Activated naive CD8-positive, alpha-beta T cell (primary cell): ENCODE results near the gene POLR2C.

Experiments
- H3K27ac Mint-ChIP-seq: one replicate; pipeline ENCODE4 v1.8.0; 2021; ENCODE audit warnings: mixed read lengths
- H3K27me3 Mint-ChIP-seq: one replicate; pipeline ENCODE4 v1.8.0; 2021; ENCODE audit warnings: mixed read lengths
- H3K36me3 Mint-ChIP-seq: one replicate; pipeline ENCODE4 v1.8.0; 2021; ENCODE audit warnings: mixed read lengths
- H3K4me1 Mint-ChIP-seq: one replicate; pipeline ENCODE4 v1.8.0; 2021; ENCODE audit warnings: low read depth, mixed read lengths
- H3K4me3 Mint-ChIP-seq: one replicate; pipeline ENCODE4 v1.8.0; 2021; ENCODE audit warnings: mild to moderate bottlenecking, mixed read lengths
- H3K9me3 Mint-ChIP-seq: one replicate; pipeline ENCODE4 v1.8.0; 2021; ENCODE audit warnings: low read depth, mixed read lengths

The POLR2C gene

GRCh38 chr16:57500578-57501111, 38.2 kb downstream of the POLR2C start:
- H3K36me3 Mint-ChIP-seq = no peaks in the 10 kb centered on the region
- H3K4me1 Mint-ChIP-seq = peaks cover 15% of the 10 kb centered on the region
- no peaks in the 10 kb centered on the region for H3K9me3 Mint-ChIP-seq
- peak overlapping the region; percentile 50 for H3K27ac Mint-ChIP-seq
- H3K4me3 Mint-ChIP-seq = no peak overlapping the region
- no peaks in the 10 kb centered on the region for H3K27me3 Mint-ChIP-seq

- Mint-ChIP-seq H3K9me3 (no peaks in the 10 kb centered on the region), H3K27me3 (no peaks in the 10 kb centered on the region), H3K36me3 (no peaks in the 10 kb centered on the region), H3K4me1 (peaks cover 15% of the 10 kb centered on the region), H3K4me3 (no peak overlapping the region), H3K27ac (peak overlapping the region; percentile 50)
Observed at GRCh38 chr16:57501492-57501891, 39.0 kb downstream of the POLR2C start.

DNA sequence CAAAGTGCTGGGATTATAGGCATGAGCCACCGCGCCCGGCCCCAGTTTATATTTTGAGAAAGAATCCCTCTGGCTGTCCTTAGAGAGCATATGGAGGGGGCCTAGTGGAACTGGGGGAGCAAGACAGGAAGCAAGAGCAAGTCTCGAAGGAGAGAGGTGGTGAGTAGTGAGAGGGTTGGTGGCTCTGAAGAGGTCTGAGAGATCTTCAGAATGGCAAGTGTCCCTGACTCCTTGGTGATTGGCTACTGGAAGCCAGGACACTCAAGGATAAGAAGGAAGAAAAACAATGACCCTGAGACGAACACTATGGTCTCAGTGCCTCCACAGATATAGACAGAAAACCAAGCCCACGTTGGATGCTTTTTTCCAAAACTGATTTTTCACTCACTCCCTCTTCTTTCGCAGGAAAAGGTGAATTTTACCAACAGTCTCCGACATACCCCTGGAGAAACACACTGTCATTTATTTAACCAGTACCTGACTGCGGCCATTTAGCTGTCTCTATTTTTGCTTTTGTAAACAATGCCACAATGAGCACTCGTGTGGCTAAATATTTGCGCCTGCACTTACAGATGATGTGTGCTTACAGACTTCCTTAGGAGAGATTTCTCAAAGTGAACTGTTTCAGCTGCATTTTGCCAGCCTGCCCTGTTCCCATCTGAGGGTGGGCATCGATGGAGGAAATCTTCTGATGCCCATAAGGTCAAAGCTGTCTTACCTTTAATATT, 39.7 kb downstream of the POLR2C start:
- no peak overlapping the region for H3K27ac Mint-ChIP-seq
- no peaks in the 10 kb centered on the region for H3K9me3 Mint-ChIP-seq
- no peaks in the 10 kb centered on the region for H3K27me3 Mint-ChIP-seq

DNA sequence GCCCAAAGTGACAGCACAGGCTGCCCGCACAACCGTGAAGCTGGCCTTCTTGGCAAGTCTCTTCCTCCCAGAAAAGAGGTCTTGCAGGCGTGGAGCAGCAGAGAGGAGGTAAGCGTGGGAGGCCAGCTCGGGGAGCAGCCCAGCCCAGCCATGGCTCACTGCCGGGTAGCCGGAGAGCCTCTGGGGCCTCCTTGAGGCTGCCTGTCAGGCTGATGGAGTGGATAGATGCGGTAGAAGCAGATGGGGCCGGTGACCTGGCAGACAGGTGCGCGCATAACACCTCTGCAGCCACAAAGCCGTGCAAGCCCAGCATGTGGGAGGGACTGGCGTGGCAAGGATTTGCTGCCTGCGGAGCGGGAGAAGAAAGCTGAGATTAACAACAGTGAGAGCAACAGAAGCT, 40.9 kb downstream of the POLR2C start:
- Mint-ChIP-seq H3K27me3 (no peaks in the 10 kb centered on the region), H3K4me3 (no peak overlapping the region), H3K4me1 (peaks cover 15% of the 10 kb centered on the region), H3K27ac (no peak overlapping the region), H3K36me3 (no peaks in the 10 kb centered on the region), H3K9me3 (no peaks in the 10 kb centered on the region)

More for the DNA sequence above, 39.7 kb downstream of the POLR2C start:
- Mint-ChIP-seq H3K4me3 (no peak overlapping the region), H3K4me1 (peaks cover 15% of the 10 kb centered on the region), H3K36me3 (no peaks in the 10 kb centered on the region)

DNA sequence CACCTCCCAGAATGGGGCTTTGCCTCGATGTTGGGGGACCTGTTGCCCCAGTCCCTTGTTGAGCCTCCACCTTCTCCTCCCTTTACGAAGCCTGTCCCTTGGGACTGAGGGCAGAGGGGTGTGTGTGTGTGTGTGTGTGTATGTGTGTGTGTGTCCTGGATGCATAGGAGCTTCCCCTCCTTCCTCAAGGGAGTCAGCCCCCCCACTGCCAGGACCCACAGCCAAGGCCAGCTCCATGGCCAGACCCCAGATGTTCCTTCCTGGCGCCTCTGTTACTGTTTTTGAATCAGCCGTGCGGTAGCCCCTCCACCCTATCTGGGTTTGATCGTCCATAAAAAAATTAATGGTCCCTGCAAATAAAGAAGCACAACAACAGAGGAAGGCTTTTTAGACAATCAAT, 41.5 kb downstream of the POLR2C start:
- no peaks in the 10 kb centered on the region for H3K27me3 Mint-ChIP-seq
- H3K4me1 Mint-ChIP-seq = peaks cover 15% of the 10 kb centered on the region
- H3K27ac Mint-ChIP-seq = no peak overlapping the region
- no peaks in the 10 kb centered on the region for H3K9me3 Mint-ChIP-seq
- no peak overlapping the region for H3K4me3 Mint-ChIP-seq
- no peaks in the 10 kb centered on the region for H3K36me3 Mint-ChIP-seq

GRCh38 chr16:57504491-57504890, 42.0 kb downstream of the POLR2C start:
- Mint-ChIP-seq H3K36me3 (no peaks in the 10 kb centered on the region), H3K27ac (no peak overlapping the region), H3K27me3 (no peaks in the 10 kb centered on the region), H3K4me3 (no peak overlapping the region), H3K9me3 (no peaks in the 10 kb centered on the region), H3K4me1 (peaks cover 14% of the 10 kb centered on the region)

DNA sequence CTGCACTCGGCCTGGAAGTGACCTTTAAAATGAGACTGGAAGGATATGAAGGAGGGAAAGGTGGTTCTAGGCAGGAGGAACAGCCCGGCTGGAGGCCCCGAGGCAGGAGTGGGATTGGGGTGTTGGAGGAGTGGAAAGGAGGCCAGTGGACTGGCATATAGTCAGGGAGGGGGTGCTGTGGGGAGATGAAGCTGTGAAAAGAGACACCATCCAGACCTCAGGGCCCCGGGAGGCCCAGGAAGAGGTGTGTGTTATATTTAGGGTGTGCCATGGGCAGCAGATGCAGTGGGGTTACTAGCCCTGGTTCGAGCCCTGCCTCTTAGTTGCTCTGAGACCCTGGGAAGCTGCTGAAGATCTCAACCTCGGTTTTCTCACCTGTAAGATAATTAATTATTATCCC, 42.7 kb downstream of the POLR2C start:
- no peaks in the 10 kb centered on the region for H3K27me3 Mint-ChIP-seq
- peaks cover 14% of the 10 kb centered on the region for H3K4me1 Mint-ChIP-seq
- no peak overlapping the region for H3K27ac Mint-ChIP-seq
- no peak overlapping the region for H3K4me3 Mint-ChIP-seq
- no peaks in the 10 kb centered on the region for H3K36me3 Mint-ChIP-seq
- H3K9me3 Mint-ChIP-seq = no peaks in the 10 kb centered on the region

GRCh38 chr16:57507136-57508034, 44.9 kb downstream of the POLR2C start:
- Mint-ChIP-seq H3K36me3 (no peaks in the 10 kb centered on the region), H3K4me3 (no peak overlapping the region), H3K27ac (no peak overlapping the region), H3K27me3 (no peaks in the 10 kb centered on the region), H3K9me3 (no peaks in the 10 kb centered on the region), H3K4me1 (peaks cover 2% of the 10 kb centered on the region)

- Mint-ChIP-seq H3K4me3 (no peak overlapping the region), H3K9me3 (no peaks in the 10 kb centered on the region), H3K36me3 (no peaks in the 10 kb centered on the region), H3K4me1 (no peaks in the 10 kb centered on the region), H3K27ac (no peak overlapping the region), H3K27me3 (no peaks in the 10 kb centered on the region)
Observed at GRCh38 chr16:57508035-57508425, 45.6 kb downstream of the POLR2C start.

GRCh38 chr16:57509231-57509923, 46.9 kb downstream of the POLR2C start:
- no peak overlapping the region for H3K27ac Mint-ChIP-seq
- no peaks in the 10 kb centered on the region for H3K9me3 Mint-ChIP-seq
- H3K27me3 Mint-ChIP-seq = no peaks in the 10 kb centered on the region

GRCh38 chr16:57510016-57510871, 47.8 kb downstream of the POLR2C start:
- H3K9me3 Mint-ChIP-seq = no peaks in the 10 kb centered on the region
- no peaks in the 10 kb centered on the region for H3K36me3 Mint-ChIP-seq
- no peak overlapping the region for H3K4me3 Mint-ChIP-seq
- H3K4me1 Mint-ChIP-seq = no peaks in the 10 kb centered on the region
- no peaks in the 10 kb centered on the region for H3K27me3 Mint-ChIP-seq
- no peak overlapping the region for H3K27ac Mint-ChIP-seq

More at GRCh38 chr16:57509231-57509923, 46.9 kb downstream of the POLR2C start:
- Mint-ChIP-seq H3K4me3 (no peak overlapping the region), H3K4me1 (no peaks in the 10 kb centered on the region), H3K36me3 (no peaks in the 10 kb centered on the region)

GRCh38 chr16:57512296-57513001, 50.0 kb downstream of the POLR2C start:
- H3K36me3 Mint-ChIP-seq = peaks cover 4% of the 10 kb centered on the region
- H3K4me1 Mint-ChIP-seq = no peaks in the 10 kb centered on the region
- H3K4me3 Mint-ChIP-seq = no peak overlapping the region
- H3K27ac Mint-ChIP-seq = no peak overlapping the region
- no peaks in the 10 kb centered on the region for H3K9me3 Mint-ChIP-seq
- no peaks in the 10 kb centered on the region for H3K27me3 Mint-ChIP-seq

GRCh38 chr16:57513371-57514102, 51.1 kb downstream of the POLR2C start:
- Mint-ChIP-seq H3K9me3 (no peaks in the 10 kb centered on the region), H3K27me3 (no peaks in the 10 kb centered on the region), H3K4me1 (no peaks in the 10 kb centered on the region), H3K27ac (no peak overlapping the region), H3K36me3 (peaks cover 4% of the 10 kb centered on the region), H3K4me3 (no peak overlapping the region)
